Measurements from ENCODE around the gene AGO3. TPM values are rescaled to one million over a fixed set of nuclear protein-coding genes. Genes with fewer than 3 reads are reported as not detected.

AGO3 gene
- total and polyA plus RNA-seq, 2 of the 13 experiments (the other 11 are each of a cell fraction or from before 2014, with no cell fraction given) = 21.2 to 27.1 TPM

- TF ChIP-seq, protein P1, sequence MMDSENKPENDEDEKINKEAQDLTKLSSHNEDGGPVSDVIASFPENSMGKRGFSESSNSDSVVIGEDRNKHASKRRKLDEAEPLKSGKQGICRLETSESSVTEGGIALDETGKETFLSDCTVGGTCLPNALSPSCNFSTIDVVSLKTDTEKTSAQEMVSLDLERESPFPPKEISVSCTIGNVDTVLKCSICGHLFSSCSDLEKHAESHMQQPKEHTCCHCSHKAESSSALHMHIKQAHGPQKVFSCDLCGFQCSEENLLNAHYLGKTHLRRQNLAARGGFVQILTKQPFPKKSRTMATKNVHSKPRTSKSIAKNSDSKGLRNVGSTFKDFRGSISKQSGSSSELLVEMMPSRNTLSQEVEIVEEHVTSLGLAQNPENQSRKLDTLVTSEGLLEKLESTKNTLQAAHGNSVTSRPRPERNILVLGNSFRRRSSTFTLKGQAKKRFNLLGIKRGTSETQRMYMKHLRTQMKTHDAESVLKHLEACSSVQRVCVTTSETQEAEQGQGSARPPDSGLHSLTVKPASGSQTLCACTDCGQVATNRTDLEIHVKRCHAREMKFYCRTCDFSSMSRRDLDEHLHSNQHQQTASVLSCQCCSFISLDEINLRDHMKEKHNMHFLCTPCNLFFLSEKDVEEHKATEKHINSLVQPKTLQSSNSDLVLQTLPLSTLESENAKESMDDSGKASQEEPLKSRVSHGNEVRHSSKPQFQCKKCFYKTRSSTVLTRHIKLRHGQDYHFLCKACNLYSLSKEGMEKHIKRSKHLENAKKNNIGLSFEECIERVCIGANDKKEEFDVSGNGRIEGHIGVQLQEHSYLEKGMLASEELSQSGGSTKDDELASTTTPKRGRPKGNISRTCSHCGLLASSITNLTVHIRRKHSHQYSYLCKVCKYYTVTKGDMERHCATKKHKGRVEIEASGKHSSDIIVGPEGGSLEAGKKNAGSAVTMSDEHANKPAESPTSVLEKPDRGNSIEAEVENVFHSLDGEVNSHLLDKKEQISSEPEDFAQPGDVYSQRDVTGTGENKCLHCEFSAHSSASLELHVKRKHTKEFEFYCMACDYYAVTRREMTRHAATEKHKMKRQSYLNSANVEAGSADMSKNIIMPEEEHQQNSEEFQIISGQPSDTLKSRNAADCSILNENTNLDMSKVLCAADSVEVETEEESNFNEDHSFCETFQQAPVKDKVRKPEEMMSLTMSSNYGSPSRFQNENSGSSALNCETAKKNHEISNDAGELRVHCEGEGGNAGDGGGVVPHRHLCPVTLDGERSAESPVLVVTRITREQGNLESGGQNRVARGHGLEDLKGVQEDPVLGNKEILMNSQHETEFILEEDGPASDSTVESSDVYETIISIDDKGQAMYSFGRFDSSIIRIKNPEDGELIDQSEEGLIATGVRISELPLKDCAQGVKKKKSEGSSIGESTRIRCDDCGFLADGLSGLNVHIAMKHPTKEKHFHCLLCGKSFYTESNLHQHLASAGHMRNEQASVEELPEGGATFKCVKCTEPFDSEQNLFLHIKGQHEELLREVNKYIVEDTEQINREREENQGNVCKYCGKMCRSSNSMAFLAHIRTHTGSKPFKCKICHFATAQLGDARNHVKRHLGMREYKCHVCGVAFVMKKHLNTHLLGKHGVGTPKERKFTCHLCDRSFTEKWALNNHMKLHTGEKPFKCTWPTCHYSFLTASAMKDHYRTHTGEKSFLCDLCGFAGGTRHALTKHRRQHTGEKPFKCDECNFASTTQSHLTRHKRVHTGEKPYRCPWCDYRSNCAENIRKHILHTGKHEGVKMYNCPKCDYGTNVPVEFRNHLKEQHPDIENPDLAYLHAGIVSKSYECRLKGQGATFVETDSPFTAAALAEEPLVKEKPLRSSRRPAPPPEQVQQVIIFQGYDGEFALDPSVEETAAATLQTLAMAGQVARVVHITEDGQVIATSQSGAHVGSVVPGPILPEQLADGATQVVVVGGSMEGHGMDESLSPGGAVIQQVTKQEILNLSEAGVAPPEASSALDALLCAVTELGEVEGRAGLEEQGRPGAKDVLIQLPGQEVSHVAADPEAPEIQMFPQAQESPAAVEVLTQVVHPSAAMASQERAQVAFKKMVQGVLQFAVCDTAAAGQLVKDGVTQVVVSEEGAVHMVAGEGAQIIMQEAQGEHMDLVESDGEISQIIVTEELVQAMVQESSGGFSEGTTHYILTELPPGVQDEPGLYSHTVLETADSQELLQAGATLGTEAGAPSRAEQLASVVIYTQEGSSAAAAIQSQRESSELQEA (CRISPR knock-in tag; IDR thresholded peaks at IDR 0.05; ENCODE audit: not compliant biosample characterization) = no peak
- TF ChIP-seq SALL1 (CRISPR knock-in tag; IDR thresholded peaks at IDR 0.05) (no peak), SNAPC2 (CRISPR knock-in tag; IDR thresholded peaks at IDR 0.05) (no peak), EEA1 (CRISPR knock-in tag; IDR thresholded peaks at IDR 0.05; ENCODE audit: borderline replicate concordance) (no peak), HOXA9 (CRISPR knock-in tag; IDR thresholded peaks at IDR 0.05; ENCODE audit: borderline replicate concordance) (no peak), ATAD3A (CRISPR knock-in tag; IDR thresholded peaks at IDR 0.05) (no peak), ZNF274 (CRISPR knock-in tag; IDR thresholded peaks at IDR 0.05) (no peak), SMYD3 (CRISPR knock-in tag; IDR thresholded peaks at IDR 0.05) (no peak), SAP130 (CRISPR knock-in tag; IDR thresholded peaks at IDR 0.05; ENCODE audit: low read depth) (no peak), ZNF777 (CRISPR knock-in tag; IDR thresholded peaks at IDR 0.05) (no peak)
Measured at GRCh38 chr1:35939484-35939883, 8.6 kb downstream of the AGO3 start (continued).
